ENCODE measurements around the gene PDE2A.

- TF ChIP-seq CTCF (IDR thresholded peaks at IDR 0.05; ENCODE audit: low read depth, low read length) (no peak), POLR2A (IDR thresholded peaks at IDR 0.05; ENCODE audit: extremely low read depth, insufficient read length) (no peak), MAX (IDR thresholded peaks at IDR 0.05; ENCODE audit: low read depth, low read length) (no peak)
Observed at GRCh38 chr11:72587696-72588095, 86.5 kb downstream of the PDE2A start.
